Measurements from ENCODE around the gene MLKL.

MLKL gene

GRCh38 chr16:74700438-74701225 lies at the start of gene MLKL:
Gene MLKL, minus strand, starts transcription at chr16:74700862. Its CDS starts 5,105 bp downstream, at chr16:74695757.
- peak; percentile 28 for DNase-seq

- no peak for DNase-seq
Measured at GRCh38 chr16:74749291-74750055, 48.8 kb upstream of the MLKL start.

GRCh38 chr16:74748616-74749026 lies 48.0 kb upstream of the MLKL start:
- DNase-seq: no peak

GRCh38 chr16:74747716-74748615 lies 47.3 kb upstream of the MLKL start:
- no peak for DNase-seq

GRCh38 chr16:74745926-74746325 lies 45.3 kb upstream of the MLKL start:
- no peak for DNase-seq

- DNase-seq: no peak
Measured at GRCh38 chr16:74745109-74745615, 44.5 kb upstream of the MLKL start.

- DNase-seq: no peak
Measured at GRCh38 chr16:74744566-74744965, 43.9 kb upstream of the MLKL start.

- peak; percentile 81 for DNase-seq
Measured at GRCh38 chr16:74743668-74744299, 43.1 kb upstream of the MLKL start.

GRCh38 chr16:74743045-74743667 lies 42.5 kb upstream of the MLKL start:
- no peak for DNase-seq

GRCh38 chr16:74742051-74742481 lies 41.4 kb upstream of the MLKL start:
- no peak for DNase-seq

GRCh38 chr16:74740795-74741304 lies 40.2 kb upstream of the MLKL start:
- no peak for DNase-seq

- DNase-seq: no peak
Measured at GRCh38 chr16:74739275-74739674, 38.6 kb upstream of the MLKL start.

GRCh38 chr16:74738816-74739215 lies 38.2 kb upstream of the MLKL start:
- no peak for DNase-seq

GRCh38 chr16:74738113-74738541 lies 37.5 kb upstream of the MLKL start:
- no peak for DNase-seq

- no peak for DNase-seq
Measured at GRCh38 chr16:74737521-74737920, 36.9 kb upstream of the MLKL start.

GRCh38 chr16:74736531-74737157 lies 36.0 kb upstream of the MLKL start:
- no peak for DNase-seq

- DNase-seq: no peak
Measured at GRCh38 chr16:74735554-74735953, 34.9 kb upstream of the MLKL start.

GRCh38 chr16:74735162-74735452 lies 34.4 kb upstream of the MLKL start:
- no peak for DNase-seq

GRCh38 chr16:74734361-74735161 lies 33.9 kb upstream of the MLKL start:
- no peak for DNase-seq

GRCh38 chr16:74732707-74733350 lies 32.2 kb upstream of the MLKL start:
- DNase-seq: no peak

Data from NCI-H510A treated with DMSO at 0.1 percent for 48 hours (cell line).